GM19238 (cell line): ENCODE results near the gene SARDH.

ENCODE experiments used
- DNase-seq: peaks from one replicate; pipeline ENCODE4 v3.0.0; 2011; ENCODE audit warnings: low spot score; ENCODE audit not compliant: insufficient read length

The SARDH gene

GRCh38 chr9:133737774-133738639, at the start of gene SARDH:
Gene SARDH (minus strand): TSS chr9:133738352. CDS start chr9:133734173, 4,179 bp downstream.
- DNase-seq = peak; percentile 63

- DNase-seq = peak; percentile 92
These were observed 49.5 kb upstream of the SARDH start for GRCh38 chr9:133787754-133788025.

GRCh38 chr9:133786907-133787753, 49.0 kb upstream of the SARDH start:
- DNase-seq = no peak

GRCh38 chr9:133786371-133786753, 48.2 kb upstream of the SARDH start:
- DNase-seq = peak; percentile 69

GRCh38 chr9:133785753-133786370, 47.7 kb upstream of the SARDH start:
- no peak for DNase-seq

GRCh38 chr9:133784731-133785561, 46.8 kb upstream of the SARDH start:
- DNase-seq = no peak

GRCh38 chr9:133783331-133783731, 45.2 kb upstream of the SARDH start:
- no peak for DNase-seq

- DNase-seq = peak; percentile 66
These were observed 44.3 kb upstream of the SARDH start for GRCh38 chr9:133782157-133783130.

GRCh38 chr9:133781828-133782135, 43.6 kb upstream of the SARDH start:
- no peak for DNase-seq

- DNase-seq = no peak
These were observed 43.0 kb upstream of the SARDH start for GRCh38 chr9:133780962-133781827.

GRCh38 chr9:133780404-133780945, 42.3 kb upstream of the SARDH start:
- DNase-seq = no peak

- no peak for DNase-seq
These were observed 41.6 kb upstream of the SARDH start for GRCh38 chr9:133779516-133780403.

GRCh38 chr9:133779081-133779480, 40.9 kb upstream of the SARDH start:
- DNase-seq = no peak

GRCh38 chr9:133778336-133779013, 40.3 kb upstream of the SARDH start:
- no peak for DNase-seq

GRCh38 chr9:133777871-133778270, 39.7 kb upstream of the SARDH start:
- no peak for DNase-seq

GRCh38 chr9:133777068-133777791, 39.1 kb upstream of the SARDH start:
- no peak for DNase-seq
